SIG-M5 treated with dmso at 0.1 percent for 504 hours (cell line): Measurements from ENCODE around the gene PEX7.
A peak's percentile ranks its signal among the peaks of the same experiment; 100 is the strongest.
"Not testable (repeated sequence)": the region's sequence is repeated elsewhere in the genome, so short reads cannot be mapped to it uniquely, and the experiment has no call there.

ENCODE experiments used
- DNase-seq: peaks from one replicate; lab custom pipeline; 2025; ENCODE audit not compliant: unreplicated experiment; lab: John Stamatoyannopoulos, UW

PEX7 gene

DNA sequence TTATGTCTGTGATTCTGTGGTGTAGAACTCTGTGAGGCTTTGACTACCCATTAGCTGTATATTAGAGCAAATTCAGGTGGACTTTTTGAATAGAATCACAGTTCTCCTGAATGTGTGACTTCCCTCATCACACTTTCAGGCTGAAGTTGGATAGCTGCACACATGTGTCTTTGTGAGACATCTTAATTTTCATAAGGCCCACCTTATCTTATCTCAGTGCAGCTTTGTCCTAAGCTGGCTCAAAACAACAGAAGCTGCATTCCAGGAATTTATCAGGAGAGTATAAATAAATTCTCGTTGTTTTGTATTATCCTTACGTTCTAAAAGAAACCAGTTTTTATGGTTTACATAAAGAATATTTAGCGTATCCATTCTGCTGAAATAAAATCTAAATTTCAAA lies 73.5 kb downstream of the PEX7 start:
- no peak for DNase-seq

DNA sequence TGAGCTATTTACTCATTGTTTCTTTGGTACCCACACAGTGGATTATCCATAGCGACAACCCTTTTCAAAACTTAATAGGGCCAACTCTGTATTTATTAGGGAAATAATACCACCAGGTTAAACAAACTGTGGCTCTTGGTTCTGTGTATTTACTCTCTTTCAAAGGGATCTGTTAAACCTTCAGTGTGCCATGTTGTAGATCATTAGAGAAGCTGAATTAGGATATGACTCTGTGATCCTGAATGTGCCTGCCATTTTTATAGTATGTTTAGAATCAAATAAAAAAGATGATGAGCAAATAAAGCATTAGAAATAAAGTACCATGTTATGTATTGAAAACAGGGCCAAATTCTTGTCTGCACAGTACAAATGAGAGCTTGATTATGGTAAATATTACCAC lies 74.7 kb downstream of the PEX7 start:
- no peak for DNase-seq

DNA sequence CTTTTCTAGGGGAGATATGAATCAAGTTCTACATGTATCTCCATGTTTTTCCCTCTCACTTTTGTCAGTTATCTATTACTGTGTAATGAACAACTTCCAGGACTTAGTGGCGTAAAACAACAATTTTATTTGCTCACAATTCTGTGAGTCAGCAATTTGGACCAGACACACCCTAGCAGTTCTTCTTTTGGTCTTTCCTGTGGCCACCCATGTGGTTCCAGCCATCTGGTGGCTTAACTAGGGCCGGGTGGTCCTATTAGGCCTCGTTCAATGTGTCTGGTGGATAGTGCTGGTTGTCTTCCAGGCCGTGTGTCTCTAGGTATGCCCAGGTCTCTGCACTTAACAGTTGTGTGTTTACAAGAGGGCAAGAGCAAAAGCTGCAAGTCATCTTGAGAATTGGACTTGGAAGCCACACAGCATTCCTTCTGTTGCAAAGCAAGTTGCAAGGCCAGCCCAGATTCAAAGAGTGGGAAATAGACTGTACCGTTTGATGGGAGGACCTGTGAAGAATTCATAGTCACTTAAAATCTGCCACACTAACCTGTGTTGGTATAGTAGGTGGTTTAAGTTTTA lies 78.9 kb downstream of the PEX7 start:
- DNase-seq = no peak

DNA sequence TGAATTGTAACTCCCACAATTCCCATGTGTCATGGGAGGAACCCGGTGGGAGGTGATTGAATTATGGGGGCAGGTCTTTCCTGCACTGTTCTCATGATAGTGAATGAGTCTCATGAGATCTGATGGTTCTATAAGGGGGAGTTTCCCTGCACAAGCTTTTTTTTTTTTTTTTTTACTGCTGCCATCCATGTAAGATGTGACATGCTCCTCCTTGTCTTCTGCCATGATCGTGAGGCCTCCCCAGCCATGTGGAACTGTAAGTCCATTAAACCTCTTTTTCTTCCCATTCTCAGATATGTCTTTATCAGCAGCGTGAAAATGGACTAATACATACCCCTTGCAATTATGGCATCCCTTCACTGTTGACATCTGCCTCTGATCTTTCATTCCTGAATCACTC lies 82.1 kb downstream of the PEX7 start:
- DNase-seq = not testable (repeated sequence)

DNA sequence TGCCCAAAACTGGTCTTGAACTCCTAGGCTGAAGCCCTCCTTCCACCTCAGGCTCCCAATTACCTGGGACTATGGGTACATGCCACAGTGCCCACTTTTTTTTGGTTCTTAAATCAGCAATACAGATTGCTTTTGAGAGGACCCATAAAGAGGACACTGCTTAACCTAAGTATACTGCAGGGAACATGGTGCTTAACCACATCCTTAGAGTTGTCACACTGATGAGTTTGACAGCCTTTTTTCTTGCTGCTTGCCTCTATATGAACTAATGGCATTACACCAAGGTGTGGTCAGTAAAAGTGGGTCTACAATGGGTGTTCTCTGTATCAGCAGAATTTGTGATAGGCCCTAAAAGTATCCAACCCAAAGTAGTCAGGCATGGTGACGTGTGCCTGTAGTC lies 92.6 kb downstream of the PEX7 start:
- no peak for DNase-seq

DNA sequence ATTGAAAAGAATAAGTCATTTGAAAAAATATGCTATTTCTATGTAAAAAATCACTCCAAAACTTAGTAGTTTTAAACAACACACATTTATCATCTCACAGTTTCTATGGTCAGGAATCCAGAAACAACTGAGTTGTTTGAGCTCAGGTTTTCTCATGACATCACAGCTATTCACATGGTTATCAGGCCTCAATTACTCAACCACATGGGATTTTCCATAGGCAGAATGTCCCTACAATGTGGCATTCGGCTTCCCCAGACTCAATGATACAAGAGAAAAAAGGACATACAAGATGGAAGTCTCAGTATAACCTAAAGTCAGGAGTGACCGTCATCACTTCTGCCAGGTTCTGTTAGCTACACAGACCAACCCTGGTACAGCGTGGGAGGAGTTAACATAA lies 96.3 kb downstream of the PEX7 start:
- no peak for DNase-seq

DNA sequence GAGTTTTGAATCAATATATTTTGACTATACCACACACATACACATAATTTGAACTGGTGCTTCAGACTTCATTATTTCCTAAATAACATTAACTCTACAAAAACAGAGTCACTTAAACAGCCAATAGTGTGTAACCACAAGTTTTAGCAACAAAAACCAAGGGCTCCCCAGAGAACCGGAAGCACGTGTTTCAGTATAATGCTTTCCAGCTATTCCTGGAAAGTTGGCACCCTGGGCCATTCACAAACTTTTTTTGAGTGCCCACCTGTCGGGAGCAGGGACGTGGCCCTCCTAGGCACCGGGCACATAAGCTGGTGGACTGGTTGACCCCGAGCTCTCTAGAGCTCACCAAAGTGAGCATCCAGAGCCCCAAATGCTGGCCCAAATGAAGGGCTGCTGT lies 97.8 kb downstream of the PEX7 start:
- DNase-seq = peak; percentile 41

DNA sequence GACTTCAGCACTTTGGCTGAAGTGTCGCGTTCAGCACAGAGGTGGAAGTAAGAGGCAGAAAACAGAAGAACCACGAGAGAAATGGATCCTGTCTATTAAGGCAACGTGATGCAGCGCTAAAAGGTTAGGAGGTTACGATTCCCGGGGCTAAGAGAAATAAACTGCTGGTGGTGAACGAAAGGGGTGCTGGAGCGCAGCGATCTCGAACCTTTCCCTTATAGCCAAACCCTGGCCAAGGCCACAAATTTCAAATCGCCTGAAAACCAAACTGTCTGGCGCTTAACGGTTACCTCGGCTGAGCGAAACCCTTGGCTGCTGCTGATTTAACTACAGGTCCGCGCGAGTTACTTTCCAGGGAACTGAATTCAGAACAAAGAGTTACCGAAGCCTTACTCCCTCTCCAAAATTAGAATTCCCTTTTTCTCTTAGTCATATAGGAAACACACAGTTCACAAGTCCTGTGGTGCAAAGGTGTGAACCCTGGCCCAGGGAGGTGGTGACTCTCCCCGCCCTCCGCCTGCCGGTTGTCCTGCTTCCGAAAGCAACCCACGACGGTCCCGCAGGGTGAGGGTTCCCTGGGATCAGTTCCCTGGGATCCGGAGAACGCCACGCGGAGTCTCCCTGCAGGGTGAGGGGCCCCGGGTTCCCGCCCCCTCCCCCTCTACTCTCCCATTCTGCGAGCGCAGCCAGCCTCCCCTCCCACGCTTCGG lies 98.4 kb downstream of the PEX7 start:
- peak; percentile 18 for DNase-seq

DNA sequence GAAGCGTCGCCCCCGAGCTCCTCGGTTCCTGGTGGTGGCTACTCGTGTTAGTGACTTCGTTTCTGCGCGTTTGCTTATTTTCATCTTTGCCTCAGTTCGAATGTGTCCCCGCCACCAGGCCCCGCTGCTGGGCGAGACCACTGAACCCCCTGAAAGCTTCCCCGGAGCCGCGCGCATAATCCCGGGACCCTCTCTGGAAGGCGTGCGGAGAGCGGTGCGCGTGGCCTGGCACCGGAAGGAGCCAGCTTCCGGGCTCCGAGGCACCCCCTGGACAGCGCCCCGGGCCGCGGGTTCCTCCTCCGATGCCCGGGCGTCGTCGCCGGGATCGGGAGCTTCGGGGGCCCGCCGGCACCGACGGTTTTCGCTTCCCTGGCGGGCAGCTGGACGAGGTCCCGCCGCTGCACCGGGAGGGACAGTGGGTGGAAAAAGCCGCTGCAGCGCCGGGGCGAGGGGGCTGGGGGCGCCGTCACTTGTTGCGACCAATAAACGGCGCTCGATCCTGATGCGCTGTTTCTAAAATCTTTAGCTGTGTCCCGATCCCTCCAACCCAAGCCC lies 99.1 kb downstream of the PEX7 start:
- no peak for DNase-seq

DNA sequence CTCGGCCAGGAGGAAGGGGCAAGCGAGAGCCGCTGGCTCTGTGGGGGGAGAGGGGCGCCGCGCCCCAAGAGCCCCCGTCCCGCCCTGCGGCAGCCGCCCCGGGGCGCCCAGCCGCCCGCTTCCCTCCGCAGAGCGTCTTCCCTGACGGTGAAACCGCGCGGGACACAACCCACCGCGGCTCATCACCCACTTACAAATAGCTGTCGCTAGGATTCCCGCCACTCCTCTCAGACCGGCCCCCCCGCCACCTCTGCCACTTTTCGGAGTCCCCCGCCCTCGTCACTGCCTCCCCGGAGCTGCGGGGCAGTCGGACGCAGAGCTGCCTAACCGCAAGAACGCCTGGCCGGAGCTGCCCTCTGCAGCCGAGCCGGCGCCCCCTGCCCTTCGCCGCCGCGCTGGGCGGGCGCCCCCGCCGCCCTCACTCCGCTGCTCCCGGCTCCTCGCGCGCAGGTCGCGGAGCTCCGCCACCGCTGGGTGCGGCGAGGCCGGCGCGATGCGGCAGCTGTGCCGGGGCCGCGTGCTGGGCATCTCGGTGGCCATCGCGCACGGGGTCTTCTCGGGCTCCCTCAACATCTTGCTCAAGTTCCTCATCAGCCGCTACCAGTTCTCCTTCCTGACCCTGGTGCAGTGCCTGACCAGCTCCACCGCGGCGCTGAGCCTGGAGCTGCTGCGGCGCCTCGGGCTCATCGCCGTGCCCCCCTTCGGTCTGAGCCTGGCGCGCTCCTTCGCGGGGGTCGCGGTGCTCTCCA lies 99.7 kb downstream of the PEX7 start, which contains the start of gene SLC35D3:
Gene SLC35D3 (plus strand): TSS at position 366 of the 749 bp plus-strand sequence. CDS start 128 bp downstream, at position 494.
- DNase-seq = peak; percentile 25

DNA sequence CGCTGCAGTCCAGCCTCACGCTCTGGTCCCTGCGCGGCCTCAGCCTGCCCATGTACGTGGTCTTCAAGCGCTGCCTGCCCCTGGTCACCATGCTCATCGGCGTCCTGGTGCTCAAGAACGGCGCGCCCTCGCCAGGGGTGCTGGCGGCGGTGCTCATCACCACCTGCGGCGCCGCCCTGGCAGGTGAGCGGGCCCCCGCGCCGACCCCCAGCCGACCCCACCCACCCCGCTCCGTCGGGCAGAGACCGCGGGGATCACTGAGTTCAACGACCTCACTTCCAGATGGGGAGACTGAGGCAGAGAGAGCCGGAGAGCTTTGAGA lies 100.3 kb downstream of the PEX7 start:
- DNase-seq = no peak

DNA sequence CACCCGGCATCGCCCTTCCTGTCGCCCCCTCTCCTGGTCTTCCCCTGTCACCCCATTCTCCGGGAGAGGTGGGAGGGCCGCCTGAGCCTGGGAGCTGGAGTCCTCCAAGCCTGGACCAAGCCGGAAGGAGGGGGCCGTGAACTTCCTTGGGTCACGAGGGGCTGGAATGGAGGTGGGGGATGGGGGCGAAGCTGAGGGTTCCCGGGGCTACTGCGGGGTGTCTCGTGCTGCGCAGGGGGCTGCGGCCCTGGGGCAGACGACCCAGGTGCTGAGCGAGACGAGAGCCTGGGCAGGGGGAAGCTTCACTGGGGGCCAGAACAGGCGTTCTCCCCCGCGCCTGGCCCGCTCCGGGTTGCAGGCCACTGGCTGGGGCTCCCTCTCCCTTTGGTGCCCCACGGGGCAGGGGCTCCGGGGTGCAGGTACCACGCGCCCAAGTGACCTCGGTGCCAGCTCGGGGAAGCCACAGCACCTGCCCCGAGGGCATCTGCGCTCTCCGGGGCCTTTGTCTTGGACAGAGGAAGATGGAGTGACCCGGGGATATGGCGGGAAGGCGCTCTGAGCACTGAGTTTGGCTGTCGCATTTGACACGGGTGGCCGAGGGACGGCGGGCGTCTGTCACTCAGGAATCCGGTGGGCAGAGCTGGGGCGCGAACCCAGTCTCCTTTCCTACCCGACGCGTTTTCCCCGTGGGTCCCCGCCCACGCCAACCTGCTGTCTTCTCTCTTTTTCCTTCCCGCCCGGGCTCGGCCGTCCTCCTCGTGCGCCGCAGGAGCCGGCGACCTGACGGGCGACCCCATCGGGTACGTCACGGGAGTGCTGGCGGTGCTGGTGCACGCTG lies 100.9 kb downstream of the PEX7 start:
- DNase-seq = no peak

DNA sequence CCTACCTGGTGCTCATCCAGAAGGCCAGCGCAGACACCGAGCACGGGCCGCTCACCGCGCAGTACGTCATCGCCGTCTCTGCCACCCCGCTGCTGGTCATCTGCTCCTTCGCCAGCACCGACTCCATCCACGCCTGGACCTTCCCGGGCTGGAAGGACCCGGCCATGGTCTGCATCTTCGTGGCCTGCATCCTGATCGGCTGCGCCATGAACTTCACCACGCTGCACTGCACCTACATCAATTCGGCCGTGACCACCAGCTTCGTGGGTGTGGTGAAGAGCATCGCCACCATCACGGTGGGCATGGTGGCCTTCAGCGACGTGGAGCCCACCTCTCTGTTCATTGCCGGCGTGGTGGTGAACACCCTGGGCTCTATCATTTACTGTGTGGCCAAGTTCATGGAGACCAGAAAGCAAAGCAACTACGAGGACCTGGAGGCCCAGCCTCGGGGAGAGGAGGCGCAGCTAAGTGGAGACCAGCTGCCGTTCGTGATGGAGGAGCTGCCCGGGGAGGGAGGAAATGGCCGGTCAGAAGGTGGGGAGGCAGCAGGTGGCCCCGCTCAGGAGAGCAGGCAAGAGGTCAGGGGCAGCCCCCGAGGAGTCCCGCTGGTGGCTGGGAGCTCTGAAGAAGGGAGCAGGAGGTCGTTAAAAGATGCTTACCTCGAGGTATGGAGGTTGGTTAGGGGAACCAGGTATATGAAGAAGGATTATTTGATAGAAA lies 101.7 kb downstream of the PEX7 start:
- no peak for DNase-seq

DNA sequence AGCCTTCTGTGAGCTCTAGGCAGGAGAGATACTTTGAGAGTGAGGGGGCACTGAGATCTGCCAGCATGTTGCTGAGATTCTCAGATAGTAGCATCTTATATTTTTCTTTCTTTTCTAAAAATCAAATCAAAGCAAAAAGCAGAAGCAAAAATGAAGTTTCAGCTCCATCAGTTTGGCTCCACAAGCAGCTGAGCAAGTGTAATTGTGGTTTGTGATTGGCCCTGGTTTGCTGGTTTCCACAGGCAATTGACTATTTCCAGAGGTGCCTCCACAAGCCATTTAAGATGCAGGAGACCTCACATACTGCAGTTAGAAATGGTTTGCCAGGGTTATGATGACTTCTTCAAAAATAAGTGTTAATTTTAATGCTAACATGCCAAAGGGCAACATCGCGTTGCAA lies 104.0 kb downstream of the PEX7 start:
- no peak for DNase-seq

DNA sequence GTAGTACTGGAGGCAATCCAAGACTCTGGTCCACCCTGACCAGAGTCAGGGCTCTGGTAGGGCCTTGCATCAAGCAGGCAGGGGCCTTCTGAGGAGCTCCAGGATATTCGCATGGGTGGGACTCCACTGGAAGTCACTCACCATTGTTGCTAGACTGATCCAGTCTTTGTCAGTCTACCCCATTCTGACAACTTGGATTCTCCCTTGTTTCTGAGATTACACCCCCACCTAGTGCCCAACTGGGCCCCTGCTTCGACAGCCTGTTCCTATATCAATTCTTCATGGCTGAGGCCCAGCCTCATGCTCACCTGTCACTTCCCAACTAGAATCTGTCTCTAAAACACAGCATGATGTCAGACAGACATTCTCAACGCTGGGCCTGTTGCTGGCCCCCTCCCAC lies 104.9 kb downstream of the PEX7 start:
- peak; percentile 21 for DNase-seq

DNA sequence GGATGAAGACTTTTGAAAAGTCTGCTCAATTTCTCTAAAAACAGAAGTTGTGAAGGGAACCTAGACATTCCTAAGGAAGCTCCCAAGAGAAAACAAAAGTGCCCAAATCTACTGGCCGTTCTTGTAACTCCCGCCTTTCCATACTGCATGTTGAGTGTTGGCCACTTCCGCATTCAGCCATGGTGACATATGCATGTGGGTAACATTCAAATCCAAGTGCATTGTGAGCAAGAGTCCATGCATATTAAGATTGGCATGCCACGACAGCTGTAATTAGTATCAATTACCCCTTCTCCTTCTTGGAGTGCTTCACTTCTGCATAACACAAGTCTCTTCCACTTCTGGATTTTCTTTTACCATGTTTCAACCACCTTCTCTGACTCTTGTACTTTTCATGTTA lies 108.1 kb downstream of the PEX7 start:
- no peak for DNase-seq

DNA sequence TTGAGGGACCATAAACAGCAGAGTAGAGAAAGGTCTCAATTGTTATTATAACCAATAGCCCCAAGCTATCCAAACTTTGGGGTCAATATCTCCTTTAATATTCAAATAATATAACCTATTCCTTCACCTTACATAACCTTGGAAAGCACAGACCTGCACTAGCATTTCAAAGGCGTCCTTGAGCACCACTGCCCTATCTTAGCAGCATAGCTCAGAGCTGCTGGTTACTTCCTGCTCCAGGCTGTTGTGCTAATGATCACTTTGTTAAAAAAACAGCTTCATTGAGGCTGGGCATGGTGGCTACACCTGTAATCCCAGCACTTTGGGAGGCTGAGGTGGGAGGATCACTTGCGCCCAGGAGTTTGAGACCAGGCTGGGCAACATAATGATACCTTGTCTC lies 110.2 kb downstream of the PEX7 start:
- no peak for DNase-seq

DNA sequence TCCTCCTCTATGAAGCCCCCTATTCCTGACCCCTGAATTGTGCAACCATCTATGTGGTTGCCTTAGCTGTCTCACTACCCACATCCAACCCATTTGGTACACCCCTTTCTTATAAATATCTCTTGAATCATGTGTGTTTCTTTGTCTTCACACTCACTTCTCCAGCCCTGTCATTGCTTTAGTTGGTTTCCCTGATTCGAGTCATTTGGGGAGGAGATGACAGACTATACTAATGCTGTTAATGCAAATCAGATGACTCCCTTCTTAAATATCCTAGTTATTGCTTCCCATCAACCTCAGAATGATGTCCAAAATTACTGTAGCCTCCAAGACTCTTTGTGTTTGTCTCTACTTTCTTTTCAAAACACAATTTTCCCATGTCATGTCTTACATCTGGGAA lies 122.7 kb downstream of the PEX7 start:
- DNase-seq = no peak

DNA sequence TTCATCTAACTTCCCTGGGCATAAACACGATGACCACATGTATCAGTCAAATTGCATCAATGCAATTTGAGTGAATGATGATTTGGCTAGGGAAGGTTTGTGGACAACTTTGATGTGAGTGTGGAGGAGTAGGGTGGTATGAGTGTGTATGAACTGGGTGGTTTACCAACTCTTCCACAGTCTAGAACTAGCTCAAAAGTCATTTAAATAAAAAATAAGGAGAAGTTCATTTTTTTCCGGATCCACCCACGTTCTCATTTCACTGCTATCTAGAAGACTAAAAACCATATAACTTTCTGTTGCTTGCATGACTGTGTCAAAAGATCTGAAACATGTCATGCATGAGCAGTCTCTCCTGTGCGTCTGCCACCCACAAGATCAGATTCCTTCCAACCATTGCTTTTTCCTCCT lies 123.3 kb downstream of the PEX7 start:
- DNase-seq = no peak

DNA sequence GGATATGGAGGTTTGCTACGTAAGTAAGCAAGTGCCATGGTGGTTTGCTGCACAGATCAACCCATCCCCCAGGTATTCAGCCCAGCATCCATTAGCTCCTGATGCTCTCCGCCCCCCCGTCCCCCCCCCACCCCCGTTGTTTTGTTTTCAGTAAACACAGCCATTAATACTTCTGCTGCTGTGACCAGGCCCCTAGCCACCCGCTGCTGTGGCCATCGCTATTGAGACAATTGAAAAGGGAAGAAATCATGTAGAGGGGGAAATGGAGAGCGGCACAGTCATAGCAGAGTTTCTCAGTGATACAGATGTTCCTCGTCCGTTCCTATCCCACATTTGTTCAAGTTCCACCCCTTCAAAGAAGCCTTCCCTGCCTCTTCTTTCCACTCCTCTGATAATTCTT lies 124.6 kb downstream of the PEX7 start:
- no peak for DNase-seq

DNA sequence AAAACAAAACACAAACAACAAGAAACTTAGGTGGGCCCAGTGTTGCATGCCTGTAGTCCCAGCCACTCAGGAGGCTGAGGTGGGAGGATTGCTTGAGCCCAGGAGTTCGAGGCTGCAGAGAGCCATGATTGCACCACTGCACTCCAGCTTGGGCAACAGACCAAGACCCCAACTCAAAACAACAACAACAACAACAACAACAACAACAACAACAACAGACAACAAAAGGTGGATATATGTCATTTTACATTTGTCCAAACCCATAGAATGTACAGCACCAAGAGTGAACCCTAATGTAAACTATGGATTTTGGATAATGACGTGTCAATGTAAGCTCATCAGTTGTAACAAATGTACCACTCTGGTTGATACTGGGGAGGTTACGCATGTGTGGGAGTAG lies 127.6 kb downstream of the PEX7 start:
- not testable (repeated sequence) for DNase-seq
